Activated T-cell treated with anti-CD3 and anti-CD28 coated beads, Interleukin-2, amount 50 U/mL, for 72 hours (primary cell): ENCODE measurements around the gene CREB5. TPM values are rescaled to one million over a fixed set of nuclear protein-coding genes. Genes with fewer than 3 reads are reported as not detected.
A peak's percentile ranks its signal among the peaks of the same experiment; 100 is the strongest.

Experiments used
- ATAC-seq, 2 donors: fragments of 150-1000 bp; cut with Tn5 transposase; replicated peaks in 1 of 2; 2 replicates each; pipeline ENCODE4 v1.10.0; 2021; ENCODE audit warnings: moderate library complexity in 2 of 2, mild to moderate bottlenecking in 1 of 2
- DNase-seq, 2 donors: peaks; one replicate each; pipeline ENCODE4 v3.0.0; 2021 to 2022; ENCODE audit warnings: mixed read lengths in 1 of 2
- H3K27ac Mint-ChIP-seq: one replicate; pipeline ENCODE4 v1.8.0; 2022; ENCODE audit warnings: mild to moderate bottlenecking, moderate library complexity, mixed read lengths
- H3K27me3 Mint-ChIP-seq: one replicate; pipeline ENCODE4 v1.8.0; 2022; ENCODE audit warnings: low read depth, mixed read lengths
- H3K36me3 Mint-ChIP-seq, 2 donors: one replicate each; pipeline ENCODE4 v1.8.0; 2022; ENCODE audit warnings: mixed read lengths in 2 of 2, mild to moderate bottlenecking in 1 of 2; ENCODE audit not compliant: insufficient read depth in 2 of 2
- H3K4me1 Mint-ChIP-seq: one replicate; pipeline ENCODE4 v1.8.0; 2022; ENCODE audit warnings: low read depth, mixed read lengths
- H3K4me3 Mint-ChIP-seq, 2 donors: one replicate each; pipeline ENCODE4 v1.8.0; 2022; ENCODE audit warnings: mild to moderate bottlenecking in 2 of 2, mixed read lengths in 2 of 2, moderate library complexity in 2 of 2
- H3K9me3 Mint-ChIP-seq, 2 donors: one replicate each; pipeline ENCODE4 v1.8.0; 2022; ENCODE audit warnings: mixed read lengths in 2 of 2
- total RNA-seq, 2 donors: library from RNA; stranded (reverse); gene quantifications; one replicate each; pipeline ENCODE4 v1.2.3, GENCODE V29; 2022

CREB5 gene
- total RNA-seq, 2 donors from 2014 or later: 1.2 to 1.9 TPM

- H3K36me3 Mint-ChIP-seq: no peaks in the 10 kb centered on the region
- H3K27me3 Mint-ChIP-seq: peaks cover 57% of the 10 kb centered on the region
- H3K27ac Mint-ChIP-seq: no peak overlapping the region
- H3K4me1 Mint-ChIP-seq: no peaks in the 10 kb centered on the region
- DNase-seq (no peak), ATAC-seq (no peak)
- H3K9me3 Mint-ChIP-seq: no peaks in the 10 kb centered on the region
- H3K4me3 Mint-ChIP-seq: no peak overlapping the region
Observed at GRCh38 chr7:28478656-28479055, 66.3 kb downstream of the CREB5 start.

- no peaks in the 10 kb centered on the region for H3K9me3 Mint-ChIP-seq
- H3K4me1 Mint-ChIP-seq: no peaks in the 10 kb centered on the region
- no peak for DNase-seq
- no peak overlapping the region for H3K4me3 Mint-ChIP-seq
- no peaks in the 10 kb centered on the region for H3K36me3 Mint-ChIP-seq
- ATAC-seq: no peak
- no peak overlapping the region for H3K27ac Mint-ChIP-seq
- peaks cover 51% of the 10 kb centered on the region for H3K27me3 Mint-ChIP-seq
Observed at GRCh38 chr7:28479507-28479947, 67.2 kb downstream of the CREB5 start.

GRCh38 chr7:28480595-28480994 lies 68.3 kb downstream of the CREB5 start:
- Mint-ChIP-seq H3K4me1 (no peaks in the 10 kb centered on the region), H3K9me3 (no peaks in the 10 kb centered on the region), H3K27ac (no peak overlapping the region), H3K27me3 (peaks cover 45% of the 10 kb centered on the region), H3K36me3 (no peaks in the 10 kb centered on the region), H3K4me3 (no peak overlapping the region)
- DNase-seq (no peak), ATAC-seq (no peak)

GRCh38 chr7:28481091-28481926 lies 69.0 kb downstream of the CREB5 start:
- Mint-ChIP-seq H3K4me3 (no peak overlapping the region), H3K27me3 (peaks cover 39% of the 10 kb centered on the region), H3K4me1 (no peaks in the 10 kb centered on the region), H3K9me3 (no peaks in the 10 kb centered on the region), H3K27ac (no peak overlapping the region), H3K36me3 (no peaks in the 10 kb centered on the region)
- no peak for DNase-seq
- ATAC-seq: peak in 1 of 2 donors; percentile 42

GRCh38 chr7:28483112-28483511 lies 70.8 kb downstream of the CREB5 start:
- Mint-ChIP-seq H3K4me1 (no peaks in the 10 kb centered on the region), H3K9me3 (no peaks in the 10 kb centered on the region), H3K36me3 (no peaks in the 10 kb centered on the region), H3K27ac (no peak overlapping the region), H3K4me3 (no peak overlapping the region), H3K27me3 (peaks cover 35% of the 10 kb centered on the region)
- ATAC-seq (no peak), DNase-seq (no peak)

GRCh38 chr7:28483908-28484605 lies 71.7 kb downstream of the CREB5 start:
- Mint-ChIP-seq H3K27me3 (peaks cover 37% of the 10 kb centered on the region), H3K4me1 (no peaks in the 10 kb centered on the region), H3K27ac (no peak overlapping the region), H3K9me3 (no peaks in the 10 kb centered on the region), H3K36me3 (no peaks in the 10 kb centered on the region), H3K4me3 (no peak overlapping the region)
- DNase-seq (no peak), ATAC-seq (no peak)

GRCh38 chr7:28484606-28484935 lies 72.3 kb downstream of the CREB5 start:
- H3K4me3 Mint-ChIP-seq: no peak overlapping the region
- ATAC-seq (no peak), DNase-seq (no peak)
- H3K27ac Mint-ChIP-seq: no peak overlapping the region
- H3K27me3 Mint-ChIP-seq: peaks cover 34% of the 10 kb centered on the region
- no peaks in the 10 kb centered on the region for H3K4me1 Mint-ChIP-seq
- no peaks in the 10 kb centered on the region for H3K36me3 Mint-ChIP-seq
- no peaks in the 10 kb centered on the region for H3K9me3 Mint-ChIP-seq

- Mint-ChIP-seq H3K4me3 (no peak overlapping the region), H3K4me1 (no peaks in the 10 kb centered on the region), H3K9me3 (no peaks in the 10 kb centered on the region), H3K27me3 (peaks cover 29% of the 10 kb centered on the region), H3K36me3 (no peaks in the 10 kb centered on the region), H3K27ac (no peak overlapping the region)
- DNase-seq: no peak
- ATAC-seq: no peak
Observed at GRCh38 chr7:28487487-28487886, 75.2 kb downstream of the CREB5 start.

- DNase-seq: no peak
- no peaks in the 10 kb centered on the region for H3K9me3 Mint-ChIP-seq
- H3K4me3 Mint-ChIP-seq: no peak overlapping the region
- H3K27ac Mint-ChIP-seq: no peak overlapping the region
- no peaks in the 10 kb centered on the region for H3K4me1 Mint-ChIP-seq
- H3K27me3 Mint-ChIP-seq: peaks cover 25% of the 10 kb centered on the region
- ATAC-seq: no peak
- H3K36me3 Mint-ChIP-seq: no peaks in the 10 kb centered on the region
Observed at GRCh38 chr7:28488061-28488791, 75.9 kb downstream of the CREB5 start.

- Mint-ChIP-seq H3K9me3 (no peaks in the 10 kb centered on the region), H3K36me3 (no peaks in the 10 kb centered on the region), H3K27me3 (peaks cover 31% of the 10 kb centered on the region), H3K4me1 (no peaks in the 10 kb centered on the region), H3K4me3 (no peak overlapping the region), H3K27ac (no peak overlapping the region)
- no peak for ATAC-seq
- DNase-seq: no peak
Observed at GRCh38 chr7:28490831-28491230, 78.5 kb downstream of the CREB5 start.

- ATAC-seq (no peak), DNase-seq (no peak)
- Mint-ChIP-seq H3K4me1 (no peaks in the 10 kb centered on the region), H3K27me3 (peaks cover 32% of the 10 kb centered on the region), H3K36me3 (no peaks in the 10 kb centered on the region), H3K4me3 (no peak overlapping the region), H3K27ac (no peak overlapping the region), H3K9me3 (no peaks in the 10 kb centered on the region)
Observed at GRCh38 chr7:28493477-28493876, 81.2 kb downstream of the CREB5 start.

- ATAC-seq (no peak), DNase-seq (no peak)
- peaks cover 14% of the 10 kb centered on the region for H3K27me3 Mint-ChIP-seq
- no peak overlapping the region for H3K4me3 Mint-ChIP-seq
- no peaks in the 10 kb centered on the region for H3K4me1 Mint-ChIP-seq
- no peak overlapping the region for H3K27ac Mint-ChIP-seq
- no peaks in the 10 kb centered on the region for H3K36me3 Mint-ChIP-seq
- H3K9me3 Mint-ChIP-seq: no peaks in the 10 kb centered on the region
Observed at GRCh38 chr7:28497009-28497408, 84.7 kb downstream of the CREB5 start.

GRCh38 chr7:28498636-28499035 lies 86.3 kb downstream of the CREB5 start:
- Mint-ChIP-seq H3K9me3 (no peaks in the 10 kb centered on the region), H3K27me3 (peaks cover 14% of the 10 kb centered on the region), H3K4me1 (no peaks in the 10 kb centered on the region), H3K27ac (no peak overlapping the region), H3K4me3 (no peak overlapping the region), H3K36me3 (no peaks in the 10 kb centered on the region)
- ATAC-seq (no peak), DNase-seq (no peak)
